ENCODE results near the gene SCGB1C1.

SCGB1C1 gene

DNA sequence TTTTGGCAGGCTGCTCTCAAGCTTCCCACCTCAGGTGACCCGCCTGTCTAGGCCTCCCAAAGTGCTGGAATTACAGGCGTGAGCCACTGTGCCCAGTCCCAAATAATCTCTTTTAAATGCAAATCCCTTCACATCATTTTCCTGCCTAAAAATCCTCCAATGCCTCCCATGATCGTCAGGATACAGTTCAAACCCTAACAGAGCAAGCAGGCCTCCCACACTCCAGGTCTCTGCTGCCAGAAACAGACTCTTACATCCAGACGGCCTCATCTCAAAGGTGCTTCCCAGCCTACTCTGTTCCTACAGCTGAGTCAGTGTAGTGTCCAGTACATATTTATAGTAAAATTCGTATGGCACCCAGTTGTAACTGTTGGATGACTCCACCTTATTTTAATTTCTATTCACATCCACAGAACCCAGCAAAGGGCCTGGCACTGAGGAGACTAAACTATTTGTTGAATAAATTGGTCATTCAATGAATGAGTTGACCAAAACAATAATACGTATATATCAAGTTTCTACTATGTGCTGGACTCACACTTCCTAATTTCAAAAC, 35.0 kb downstream of the SCGB1C1 start:
- TF ChIP-seq CTCF (conservative IDR thresholded peaks at IDR 0.05; ENCODE audit: low read length), result no peak
- no peak for TF ChIP-seq EZH2phosphoT487 (IDR thresholded peaks at IDR 0.05; ENCODE audit: borderline replicate concordance)
- Histone ChIP-seq H3K4me2 (ENCODE audit: low read depth, low read length, poor library complexity, severe bottlenecking) (no peak overlapping the region), H3K4me1 (ENCODE audit: insufficient read depth, low read length, poor library complexity, severe bottlenecking) (peaks cover 25% of the 10 kb centered on the region), H4K20me1 (ENCODE audit: insufficient read depth, low read length, poor library complexity, severe bottlenecking) (no peaks in the 10 kb centered on the region), H3K4me3 (ENCODE audit: low read length, poor library complexity, severe bottlenecking) (no peak overlapping the region), H3K36me3 (ENCODE audit: insufficient read depth, low read length) (no peaks in the 10 kb centered on the region), H3K9me3 (ENCODE audit: insufficient read depth, low read depth, low read length) (no peaks in the 10 kb centered on the region), H3K79me2 (ENCODE audit: insufficient read depth, low read length) (no peaks in the 10 kb centered on the region; the same call in 1 of the 2 replicates), H3K9me2 (replicated peaks; ENCODE audit: low read depth, low read length) (no peaks in the 10 kb centered on the region), H3K27me3 (ENCODE audit: insufficient read depth, low read length, poor library complexity, severe bottlenecking) (no peaks in the 10 kb centered on the region), H3K9ac (ENCODE audit: low read depth, low read length, poor library complexity, severe bottlenecking) (no peak overlapping the region), H3F3A (ENCODE audit: low read depth) (no peaks in the 10 kb centered on the region; the same call in 1 of the 2 replicates), H2AFZ (ENCODE audit: low read length) (no peak overlapping the region)

DNA sequence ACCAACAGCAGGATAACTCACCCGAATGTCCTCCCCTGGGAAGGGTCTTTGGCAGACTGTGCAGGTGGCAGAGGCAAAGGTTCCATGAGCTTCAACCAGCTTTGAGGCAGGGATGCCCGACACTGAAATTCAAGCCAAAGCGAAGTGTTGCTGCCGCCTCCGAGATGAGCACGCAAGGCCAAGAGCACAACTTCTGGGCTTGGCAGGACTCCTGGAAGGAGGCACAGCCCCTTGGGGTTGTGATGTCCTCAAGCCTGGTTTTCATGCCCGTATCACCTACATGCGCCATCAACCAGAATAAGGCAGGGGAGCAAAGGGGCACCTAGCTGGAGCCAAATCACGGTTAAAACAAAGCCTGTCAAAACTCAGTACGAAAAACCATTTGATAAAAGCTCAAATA, 37.6 kb downstream of the SCGB1C1 start:
- Histone ChIP-seq H4K20me1 (ENCODE audit: insufficient read depth, low read length, poor library complexity, severe bottlenecking) (no peaks in the 10 kb centered on the region), H2AFZ (ENCODE audit: low read length) (no peak overlapping the region), H3K9me2 (replicated peaks; ENCODE audit: low read depth, low read length) (no peaks in the 10 kb centered on the region), H3K9ac (ENCODE audit: low read depth, low read length, poor library complexity, severe bottlenecking) (no peak overlapping the region), H3K9me3 (ENCODE audit: insufficient read depth, low read depth, low read length) (no peaks in the 10 kb centered on the region), H3K4me3 (ENCODE audit: low read length, poor library complexity, severe bottlenecking) (no peak overlapping the region), H3F3A (ENCODE audit: low read depth) (no peaks in the 10 kb centered on the region; the same call in 1 of the 2 replicates), H3K4me1 (ENCODE audit: insufficient read depth, low read length, poor library complexity, severe bottlenecking) (peaks cover 14% of the 10 kb centered on the region), H3K36me3 (ENCODE audit: insufficient read depth, low read length) (no peaks in the 10 kb centered on the region), H3K79me2 (ENCODE audit: insufficient read depth, low read length) (peaks cover 5% of the 10 kb centered on the region; the same call in 1 of the 2 replicates), H3K27me3 (ENCODE audit: insufficient read depth, low read length, poor library complexity, severe bottlenecking) (no peaks in the 10 kb centered on the region), H3K4me2 (ENCODE audit: low read depth, low read length, poor library complexity, severe bottlenecking) (no peak overlapping the region)
- TF ChIP-seq EZH2phosphoT487 (IDR thresholded peaks at IDR 0.05; ENCODE audit: borderline replicate concordance), result no peak
- TF ChIP-seq CTCF (conservative IDR thresholded peaks at IDR 0.05; ENCODE audit: low read length), result no peak

GRCh38 chr11:232783-233565, 40.1 kb downstream of the SCGB1C1 start:
- H3K9ac ChIP-seq (ENCODE audit: low read depth, low read length, poor library complexity, severe bottlenecking), result no peak overlapping the region
- peaks cover 21% of the 10 kb centered on the region for H3K79me2 ChIP-seq (ENCODE audit: insufficient read depth, low read length)
- H3K4me2 ChIP-seq (ENCODE audit: low read depth, low read length, poor library complexity, severe bottlenecking), result no peak overlapping the region
- no peak overlapping the region for H3K4me3 ChIP-seq (ENCODE audit: low read length, poor library complexity, severe bottlenecking)
- no peak overlapping the region for H2AFZ ChIP-seq (ENCODE audit: low read length)
- H3K9me3 ChIP-seq (ENCODE audit: insufficient read depth, low read depth, low read length), result no peaks in the 10 kb centered on the region
- peaks cover 15% of the 10 kb centered on the region for H3K4me1 ChIP-seq (ENCODE audit: insufficient read depth, low read length, poor library complexity, severe bottlenecking)
- H3F3A ChIP-seq (ENCODE audit: low read depth), result peaks cover 4% of the 10 kb centered on the region
- H3K36me3 ChIP-seq (ENCODE audit: insufficient read depth, low read length), result no peaks in the 10 kb centered on the region
- H4K20me1 ChIP-seq (ENCODE audit: insufficient read depth, low read length, poor library complexity, severe bottlenecking), result peaks cover 10% of the 10 kb centered on the region
- H3K9me2 ChIP-seq (replicated peaks; ENCODE audit: low read depth, low read length), result no peaks in the 10 kb centered on the region
- no peaks in the 10 kb centered on the region for H3K27me3 ChIP-seq (ENCODE audit: insufficient read depth, low read length, poor library complexity, severe bottlenecking)
- TF ChIP-seq CTCF (conservative IDR thresholded peaks at IDR 0.05; ENCODE audit: low read length) (no peak), EZH2phosphoT487 (IDR thresholded peaks at IDR 0.05; ENCODE audit: borderline replicate concordance) (no peak)

Measured in Loucy (cell line).